GM21423 (cell line): Measurements from ENCODE around the gene RASSF7.

Experiments
- ATAC-seq: cut with Tn5 transposase; IDR thresholded peaks from one replicate; pipeline ENCODE4 v1.9.1; 2021; ENCODE audit warnings: mild to moderate bottlenecking, moderate library complexity; ENCODE audit not compliant: unreplicated experiment

Gene RASSF7

DNA sequence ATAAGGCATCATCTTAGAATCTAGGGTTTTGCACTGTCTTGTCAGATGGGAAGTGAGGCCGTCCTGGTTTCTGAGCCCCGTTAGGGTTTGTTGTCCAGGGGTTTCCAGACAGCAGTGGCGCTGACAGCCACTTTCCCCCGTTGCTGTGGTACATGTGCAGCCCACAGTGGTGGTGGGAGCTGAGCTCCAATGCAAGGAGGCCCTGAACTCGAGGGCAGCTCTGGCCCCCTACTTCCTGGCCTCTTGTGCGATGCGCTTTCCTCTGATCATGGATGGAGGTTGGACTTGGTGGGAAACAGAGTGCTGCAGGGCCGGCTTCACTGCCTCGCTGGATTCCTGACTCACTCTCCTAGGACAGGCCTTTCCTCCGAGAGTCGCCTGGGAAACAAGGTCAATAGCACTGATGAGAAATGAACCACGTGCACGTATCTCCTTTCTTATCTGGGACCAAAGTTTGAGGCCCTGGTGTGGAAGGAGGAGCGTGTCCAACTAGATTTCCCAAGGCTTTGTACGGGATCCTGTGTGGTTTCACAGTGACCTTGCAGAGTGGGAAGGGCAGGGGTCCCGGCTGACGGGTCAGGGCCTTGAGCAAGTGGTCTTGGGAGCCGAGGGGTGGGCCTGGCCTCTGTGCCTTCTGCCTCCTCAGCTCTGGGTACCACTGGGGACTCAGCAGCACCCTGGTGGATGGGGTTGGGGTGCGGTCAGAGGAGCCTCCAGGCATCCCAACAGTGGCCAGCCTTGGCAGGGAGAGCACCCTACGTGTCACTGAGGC lies 19.2 kb downstream of the RASSF7 start:
- ATAC-seq, result no peak

DNA sequence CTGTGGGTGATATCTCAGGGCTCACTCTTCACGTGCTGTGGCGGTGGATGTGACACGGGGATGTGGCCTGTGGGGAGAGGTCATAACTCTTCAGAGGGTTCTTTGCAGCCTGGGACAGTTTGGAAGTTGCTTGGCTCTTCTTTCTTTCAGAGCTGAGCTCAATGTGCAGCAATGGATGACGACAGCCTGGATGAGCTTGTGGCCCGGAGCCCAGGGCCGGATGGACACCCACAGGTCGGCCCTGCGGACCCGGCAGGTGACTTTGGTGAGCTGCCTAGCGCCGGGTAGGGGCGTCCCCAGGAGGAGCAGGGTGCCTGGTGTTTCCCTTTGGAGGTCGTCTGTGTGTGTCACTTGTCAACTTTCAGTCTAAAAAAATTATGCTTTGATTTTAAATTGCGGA lies 20.6 kb downstream of the RASSF7 start:
- ATAC-seq, result no peak

DNA sequence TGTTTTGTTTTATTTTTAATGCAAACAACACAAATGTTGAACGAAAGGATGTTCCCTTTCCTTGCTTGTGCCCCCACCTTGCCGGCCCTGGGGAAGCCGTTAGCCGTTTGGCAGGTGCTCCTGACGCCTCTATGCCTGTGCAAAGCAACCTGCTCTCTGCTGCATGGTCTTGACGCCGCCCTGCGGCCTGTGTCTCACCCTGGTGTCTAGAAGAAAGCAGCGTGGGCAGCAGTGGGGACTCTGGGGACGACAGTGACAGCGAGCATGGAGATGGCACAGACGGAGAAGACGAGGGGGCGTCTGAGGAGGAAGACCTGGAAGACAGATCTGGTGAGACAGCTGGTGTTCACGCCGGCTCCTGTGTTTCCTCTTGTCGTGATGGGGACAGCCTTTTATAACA lies 21.0 kb downstream of the RASSF7 start:
- no peak for ATAC-seq

DNA sequence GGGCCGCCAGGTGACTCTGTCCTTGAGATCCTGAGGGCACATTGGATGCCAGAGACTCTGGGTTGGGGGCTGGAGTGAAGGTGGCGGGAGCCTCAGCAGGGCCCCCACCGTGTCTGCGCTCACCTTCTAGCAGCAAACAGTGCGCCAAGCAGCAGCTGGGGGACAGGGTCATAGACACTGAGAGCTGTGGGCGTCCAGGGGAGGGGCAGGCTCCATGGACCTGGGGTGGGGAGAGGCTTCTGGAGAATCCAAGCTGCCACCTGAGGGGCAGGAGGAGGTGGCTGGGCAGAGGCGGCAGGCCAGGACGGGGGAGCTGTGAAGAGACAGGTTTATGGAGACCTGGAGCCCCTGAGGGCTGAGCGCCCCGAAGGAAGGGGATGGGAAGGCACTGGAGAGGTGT lies 23.5 kb downstream of the RASSF7 start:
- ATAC-seq, result no peak

DNA sequence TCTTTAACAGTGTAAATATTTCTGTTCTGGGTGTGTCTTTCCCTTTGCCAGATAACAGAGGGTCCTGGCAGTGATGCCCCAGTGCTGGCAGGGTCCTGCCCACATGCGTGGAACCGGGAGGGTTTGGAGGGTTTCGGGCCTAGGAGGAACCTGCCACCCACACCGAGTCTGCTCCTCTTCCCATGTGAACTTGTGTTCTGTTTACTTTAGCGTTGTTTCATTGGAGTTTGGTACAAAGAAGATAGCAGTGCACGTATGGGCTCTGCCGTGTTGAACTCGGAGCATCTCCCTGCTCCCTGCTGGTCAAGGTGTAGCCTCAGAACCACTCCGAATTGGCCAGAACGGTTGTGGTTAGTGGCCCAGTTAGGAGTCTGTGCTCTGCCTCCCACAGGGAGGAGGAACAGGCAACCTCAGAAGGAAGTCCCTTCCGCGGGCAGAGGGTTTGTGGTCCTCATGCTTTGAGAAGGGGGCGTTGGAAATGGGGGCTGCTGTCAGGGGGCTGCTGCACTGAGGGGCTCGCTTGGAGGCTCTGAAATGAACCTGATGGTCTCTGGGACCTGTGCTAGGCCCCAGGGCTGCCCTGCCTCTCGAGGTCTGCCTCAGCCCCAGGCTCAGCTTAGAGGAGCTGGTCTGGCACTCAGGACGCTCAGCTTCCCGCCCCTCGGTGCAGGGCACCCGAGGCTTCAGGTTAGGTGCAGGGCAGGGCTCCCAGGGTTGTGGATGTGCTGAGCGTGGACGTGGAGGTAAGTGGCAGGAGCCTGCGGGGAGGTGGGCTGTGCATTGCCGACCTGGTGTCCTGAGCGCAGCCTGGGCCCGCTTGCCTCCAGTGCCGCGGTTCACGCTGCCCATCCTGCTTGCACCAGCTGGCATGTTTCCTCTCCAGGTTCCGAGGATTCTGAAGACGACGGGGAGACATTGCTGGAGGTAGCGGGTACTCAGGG lies 25.9 kb downstream of the RASSF7 start:
- ATAC-seq, result no peak

DNA sequence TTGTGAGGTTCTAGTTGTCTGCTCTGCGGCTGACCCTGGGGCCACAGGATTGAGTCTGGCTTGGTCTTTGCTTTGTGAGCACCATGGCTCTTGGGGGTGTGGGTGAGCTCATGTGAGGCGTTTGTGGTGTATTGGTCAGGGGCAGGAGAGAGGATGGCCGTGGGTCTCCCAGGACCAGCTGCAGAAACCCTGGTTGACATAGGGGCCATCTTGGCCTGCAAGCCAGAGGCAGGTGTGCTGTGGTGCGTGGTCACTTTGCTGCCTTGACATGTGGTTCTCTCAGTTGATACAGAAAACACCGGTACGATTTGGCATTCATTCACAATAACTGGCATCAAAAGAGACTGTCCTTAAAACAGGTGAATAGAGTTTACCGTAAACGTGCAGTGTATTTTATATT lies 26.8 kb downstream of the RASSF7 start:
- ATAC-seq, result no peak

DNA sequence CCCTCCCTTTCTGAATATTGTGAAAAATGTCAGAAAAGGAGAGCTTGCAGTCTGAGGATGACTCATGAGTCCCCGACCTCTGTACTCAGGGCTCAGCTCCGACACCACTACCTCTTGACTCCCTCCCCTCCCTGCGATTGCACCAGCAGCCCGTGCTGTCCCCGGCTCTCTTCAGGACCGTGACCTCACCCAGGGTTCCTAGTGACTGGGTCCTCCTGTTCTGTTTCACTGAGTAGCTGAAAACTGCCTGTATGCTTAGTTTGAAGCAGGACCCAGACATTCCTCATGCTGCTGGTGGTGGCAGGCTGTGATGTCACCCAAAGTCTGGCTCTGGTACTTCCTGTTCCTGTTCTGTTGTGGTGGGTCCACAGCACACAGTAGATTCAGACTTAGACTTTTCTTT lies 27.2 kb downstream of the RASSF7 start:
- ATAC-seq, result no peak

DNA sequence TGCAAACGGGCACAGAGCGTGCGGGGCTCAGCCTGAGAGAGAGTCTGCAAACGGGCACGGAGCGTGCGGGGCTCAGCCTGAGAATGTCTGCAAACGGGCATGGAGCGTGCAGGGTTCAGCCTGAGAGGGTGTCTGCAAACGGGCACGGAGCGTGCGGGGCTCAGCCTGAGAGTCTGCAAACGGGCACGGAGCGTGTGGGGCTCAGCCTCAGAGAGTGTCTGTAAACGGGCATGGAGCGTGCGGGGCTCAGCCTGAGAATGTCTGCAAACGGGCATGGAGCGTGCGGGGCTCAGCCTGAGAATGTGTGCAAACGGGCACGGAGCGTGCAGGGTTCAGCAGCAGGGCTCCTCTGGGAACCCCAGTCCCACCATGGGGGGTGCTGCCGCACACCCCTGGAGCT lies 29.0 kb downstream of the RASSF7 start:
- no peak for ATAC-seq

DNA sequence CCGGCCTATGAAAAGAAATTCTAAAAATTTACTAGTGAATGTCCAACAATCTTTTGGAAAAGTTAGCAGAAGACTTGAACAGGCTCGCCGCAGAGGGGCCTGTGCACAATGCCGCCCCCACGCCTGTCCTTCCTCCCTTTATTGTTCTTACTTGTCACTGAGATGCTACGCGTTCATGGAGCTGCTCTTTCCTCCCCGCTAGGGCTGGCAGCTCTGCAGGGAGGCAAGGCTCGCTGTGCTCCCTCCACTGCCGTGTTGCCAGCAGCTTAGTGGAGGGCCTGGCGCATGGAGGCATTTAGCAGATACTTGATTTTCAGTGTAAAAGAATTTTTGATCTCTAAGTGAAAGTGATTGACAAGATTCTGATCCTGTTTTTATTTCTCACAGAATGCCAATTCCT lies 30.2 kb downstream of the RASSF7 start:
- ATAC-seq, result no peak

DNA sequence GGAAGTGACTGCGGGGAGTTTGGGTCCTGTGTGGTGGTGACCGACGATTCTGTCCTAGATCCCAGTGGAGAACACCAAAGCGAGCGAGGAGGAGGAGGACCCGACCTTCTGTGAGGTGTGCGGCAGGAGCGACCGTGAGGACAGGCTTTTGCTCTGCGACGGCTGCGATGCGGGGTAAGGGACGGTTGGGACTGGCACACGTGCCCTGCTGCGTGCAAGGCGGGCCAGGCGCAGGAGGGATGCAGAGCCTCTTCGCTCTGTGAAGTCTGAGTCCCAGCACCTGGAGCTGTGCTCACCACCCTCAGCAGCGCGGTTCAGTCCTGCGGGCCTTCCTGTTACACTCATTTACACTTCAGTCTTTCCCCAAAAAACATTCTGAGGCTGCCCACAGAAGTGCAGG lies 31.7 kb downstream of the RASSF7 start:
- no peak for ATAC-seq

DNA sequence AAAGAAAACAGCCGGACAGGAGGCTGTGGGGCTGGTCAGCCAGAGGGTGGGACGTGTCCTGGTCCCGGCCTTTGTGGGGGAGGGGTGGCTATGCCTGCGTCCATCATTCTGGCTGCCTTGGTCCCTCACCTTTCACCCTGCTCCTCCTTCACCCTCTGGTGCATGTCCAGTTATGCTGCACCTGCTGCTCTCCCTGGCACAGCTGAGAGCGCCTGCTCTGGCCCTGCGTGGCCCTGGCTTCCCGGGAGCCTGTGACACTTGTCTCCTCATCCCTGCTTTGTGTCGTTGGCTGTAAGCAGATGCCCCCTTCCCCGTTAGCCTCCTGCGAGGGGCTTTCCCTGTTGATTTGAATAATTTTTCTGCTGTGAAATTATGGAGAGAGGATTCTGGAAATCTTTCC lies 32.1 kb downstream of the RASSF7 start:
- ATAC-seq, result no peak

DNA sequence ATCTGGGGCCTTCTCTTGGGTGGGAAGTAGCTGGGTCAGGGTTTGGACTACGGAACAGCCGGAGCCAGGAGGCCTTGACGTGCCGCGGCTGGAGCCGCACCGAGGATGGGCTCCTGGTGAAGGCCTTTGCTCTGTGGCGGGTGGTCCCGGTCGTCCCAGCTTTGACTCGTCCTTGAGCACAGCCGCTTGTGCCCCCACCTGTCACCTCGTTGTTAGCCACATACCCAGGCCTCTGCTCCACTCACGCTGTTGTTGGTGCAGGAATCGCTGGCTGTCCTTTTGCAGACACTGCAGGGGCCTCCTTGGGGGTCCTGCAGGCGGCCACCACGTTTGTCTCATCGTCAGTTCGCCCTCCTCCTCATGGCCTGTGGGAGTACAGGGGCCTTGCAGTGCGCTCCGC lies 32.6 kb downstream of the RASSF7 start:
- ATAC-seq, result no peak

DNA sequence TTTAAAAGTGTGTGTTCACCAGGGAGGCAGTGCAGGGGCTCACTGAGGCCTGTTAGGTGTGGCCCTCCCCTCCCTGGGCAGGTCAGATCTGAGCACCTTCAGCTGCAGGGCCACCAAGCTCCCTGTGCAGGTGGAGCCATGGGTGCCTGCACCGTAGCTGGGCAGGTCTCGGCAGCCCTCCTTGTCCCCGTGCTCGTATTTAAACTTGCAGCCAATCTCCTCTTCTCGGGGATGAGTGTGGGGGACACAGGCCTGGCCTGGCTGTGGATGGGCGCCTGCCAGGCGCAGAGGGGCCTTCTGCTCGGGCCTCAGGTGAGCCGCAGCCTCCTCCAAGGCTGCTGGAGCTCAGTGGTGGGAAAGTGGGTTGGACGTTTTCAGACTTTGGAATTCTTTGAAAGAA lies 34.6 kb downstream of the RASSF7 start:
- no peak for ATAC-seq

DNA sequence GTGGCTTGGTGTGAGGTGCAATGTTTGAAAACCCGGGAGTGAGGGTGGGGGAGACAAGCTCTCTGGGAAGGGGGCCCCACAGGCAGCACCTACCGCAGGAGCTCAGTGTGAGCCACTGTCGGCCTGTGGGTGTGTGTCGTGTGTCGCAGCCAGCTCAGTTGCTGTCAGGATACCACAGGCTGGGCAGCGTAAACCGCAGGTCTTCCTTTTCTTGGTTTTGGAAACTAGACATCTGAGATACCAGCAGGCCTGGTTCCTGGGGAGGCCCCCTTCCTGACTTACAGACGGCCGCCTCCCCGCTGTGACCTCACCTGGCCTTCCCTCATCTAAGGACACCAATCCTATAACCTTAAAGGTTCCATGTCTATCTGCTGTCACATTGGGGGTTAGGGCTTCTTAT lies 35.6 kb downstream of the RASSF7 start:
- ATAC-seq, result no peak

DNA sequence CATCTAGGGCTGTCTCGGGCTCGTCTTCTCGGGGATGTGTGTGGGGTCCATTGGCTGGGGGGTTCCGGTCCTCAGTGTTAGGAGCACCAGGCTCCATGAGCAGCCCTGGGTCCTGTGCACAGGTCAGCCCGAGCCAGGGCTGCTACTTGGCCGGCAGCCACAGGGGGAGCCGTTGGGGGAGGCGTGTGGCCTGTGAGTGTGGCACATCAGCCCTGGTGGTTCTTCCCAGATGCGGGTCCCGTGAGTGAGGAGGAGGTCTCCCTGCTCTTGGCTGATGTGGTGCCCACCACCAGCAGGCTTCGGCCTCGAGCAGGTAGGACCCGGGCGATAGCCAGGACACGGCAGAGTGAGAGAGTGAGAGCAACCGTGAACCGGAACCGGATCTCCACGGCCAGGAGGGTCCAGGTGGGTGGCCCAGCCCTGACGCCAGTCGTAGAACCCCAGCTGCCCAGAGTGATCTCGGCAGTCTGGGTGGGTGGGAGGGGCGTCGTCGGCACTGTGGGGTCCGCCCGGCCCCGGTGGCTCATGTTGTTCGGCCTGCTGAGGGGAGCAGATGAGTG lies 36.5 kb downstream of the RASSF7 start:
- ATAC-seq, result no peak

DNA sequence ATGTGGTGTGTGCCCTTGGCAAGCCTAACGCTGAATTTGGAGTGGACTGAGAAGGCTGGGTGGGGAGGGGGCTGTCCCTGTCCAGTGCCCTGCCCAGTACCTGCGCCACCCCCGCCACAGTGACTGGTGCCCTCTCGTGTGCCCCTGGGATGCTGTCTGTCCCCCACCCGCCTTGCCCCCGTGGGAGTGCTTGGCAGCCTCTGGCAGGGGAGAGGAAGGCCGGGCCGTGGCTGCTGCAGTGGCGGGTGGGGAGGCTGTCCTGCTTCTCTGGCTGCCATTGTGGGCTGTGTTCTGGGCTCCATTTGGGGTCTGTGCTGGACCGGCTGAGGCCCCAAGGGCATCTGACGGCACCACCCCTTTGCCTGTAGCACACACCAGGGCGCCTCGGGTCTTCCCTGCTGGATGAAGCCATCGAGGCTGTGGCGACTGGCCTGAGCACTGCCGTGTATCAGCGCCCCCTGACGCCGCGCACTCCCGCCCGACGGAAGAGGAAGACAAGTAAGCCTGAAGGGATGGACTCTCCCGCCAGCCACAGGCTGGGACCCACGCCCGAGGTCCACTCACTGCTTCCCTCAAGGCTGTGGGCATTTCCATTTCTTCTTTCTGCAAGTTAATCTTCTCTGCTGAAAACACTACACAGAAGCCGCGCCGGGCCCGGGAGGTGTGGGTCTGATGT lies 37.4 kb downstream of the RASSF7 start:
- ATAC-seq, result no peak

DNA sequence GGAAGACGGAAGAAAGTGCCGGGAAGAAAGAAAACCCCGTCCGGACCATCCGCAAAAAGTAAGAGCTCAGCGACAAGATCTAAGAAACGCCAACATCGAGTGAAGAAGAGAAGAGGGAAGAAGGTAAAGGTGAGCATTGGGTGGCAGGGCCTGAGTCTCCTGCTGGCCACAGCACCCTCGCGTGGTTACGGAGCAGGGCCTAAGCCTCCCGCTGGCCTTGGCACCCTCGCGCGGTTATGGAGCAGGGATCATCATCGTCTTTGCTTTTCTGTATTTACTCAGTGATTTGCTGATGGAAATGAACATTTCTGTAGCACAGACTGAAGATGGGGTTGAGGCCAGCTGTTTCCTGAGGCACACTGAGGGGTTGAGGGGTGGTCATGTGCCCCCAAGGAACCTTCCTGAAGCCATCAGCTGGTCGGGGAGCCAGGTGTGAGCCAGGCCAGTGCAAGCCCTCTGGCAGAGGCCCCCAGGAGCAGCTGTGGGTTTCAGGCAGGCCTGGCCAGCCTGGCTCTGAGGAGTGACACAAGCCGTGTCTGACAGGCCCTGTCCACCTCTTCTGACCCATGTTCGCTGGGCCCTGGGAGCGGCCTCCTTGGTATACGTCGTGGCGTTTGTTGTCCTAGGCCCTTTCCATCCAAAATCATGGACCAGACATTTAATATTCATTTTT lies 40.9 kb downstream of the RASSF7 start:
- ATAC-seq, result no peak

DNA sequence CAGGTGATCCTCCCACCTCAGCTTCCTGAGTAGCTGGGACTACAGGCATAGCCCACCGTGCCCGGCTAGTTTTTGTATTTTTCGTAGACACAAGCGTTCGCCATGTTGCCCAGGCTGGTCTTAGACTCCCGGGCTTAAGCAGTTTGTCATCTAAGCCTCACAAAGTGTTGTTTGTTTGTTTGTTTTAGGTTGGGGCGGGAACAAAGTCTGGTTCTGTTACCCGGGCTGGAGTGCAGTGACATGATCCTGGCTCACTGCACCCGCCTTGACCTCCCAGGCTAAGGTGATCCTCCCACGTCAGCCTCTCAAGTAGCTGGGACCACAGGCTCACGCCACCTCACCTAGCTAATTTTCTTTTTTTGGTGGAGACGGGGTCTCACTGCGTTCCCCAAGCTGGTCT lies 42.4 kb downstream of the RASSF7 start:
- ATAC-seq, result no peak

DNA sequence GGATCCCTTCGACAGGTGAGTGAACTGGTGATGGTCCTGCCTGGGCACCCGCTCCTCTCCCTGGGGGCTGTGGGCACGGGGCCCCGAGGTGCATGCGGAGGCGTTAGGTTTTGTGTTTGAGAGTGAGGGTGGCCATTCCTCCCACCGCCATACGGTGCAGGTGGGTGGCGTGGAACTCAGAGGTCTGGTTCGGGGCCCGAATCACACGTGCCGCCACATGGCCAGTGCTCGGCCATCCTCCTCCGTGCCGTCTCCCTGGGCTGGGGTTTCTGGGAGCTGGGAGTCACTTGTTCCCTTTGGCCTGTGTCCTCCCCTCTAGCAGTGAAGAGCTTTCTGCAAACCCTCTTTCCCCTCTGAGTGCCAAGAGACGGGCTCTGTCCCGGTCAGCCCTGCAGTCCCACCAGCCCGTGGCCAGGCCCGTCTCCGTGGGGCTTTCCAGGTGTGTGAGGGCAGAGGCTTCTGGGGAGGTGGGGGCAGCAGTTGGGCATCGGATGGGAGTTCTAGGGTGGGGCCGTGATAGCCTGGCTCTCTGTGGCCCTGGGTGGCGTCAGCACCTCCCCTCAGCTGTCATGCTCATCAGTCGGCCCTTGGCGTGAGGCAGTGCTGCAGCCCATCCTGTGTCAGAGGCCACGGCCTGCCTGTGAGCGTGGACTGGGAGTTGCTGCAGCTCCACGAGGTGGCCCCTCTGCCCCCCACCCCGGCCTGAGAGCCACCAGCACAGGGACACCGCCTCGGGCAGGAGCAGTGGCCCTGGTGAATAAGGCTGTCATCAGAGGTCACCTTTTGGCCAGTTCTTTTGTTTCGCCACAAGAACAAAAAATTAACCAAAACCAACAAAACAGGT lies 44.7 kb downstream of the RASSF7 start:
- ATAC-seq, result no peak

DNA sequence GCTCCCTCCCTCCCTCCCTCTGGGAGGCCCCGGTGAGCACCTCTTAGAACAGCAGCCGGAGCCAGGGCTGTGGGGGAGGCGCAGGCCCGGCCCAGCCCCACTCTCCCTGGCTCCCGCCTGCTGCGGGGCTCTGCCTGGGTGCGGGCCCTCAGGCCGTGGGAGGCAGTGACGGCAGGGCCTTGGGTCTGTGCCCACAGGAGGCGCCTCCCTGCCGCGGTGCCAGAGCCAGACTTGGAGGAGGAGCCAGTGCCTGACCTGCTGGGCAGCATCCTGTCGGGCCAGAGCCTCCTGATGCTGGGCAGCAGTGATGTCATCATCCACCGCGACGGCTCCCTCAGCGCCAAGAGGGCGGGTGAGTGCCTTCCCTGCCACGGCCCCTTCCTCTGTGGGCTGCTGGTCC lies 45.5 kb downstream of the RASSF7 start:
- no peak for ATAC-seq
